SU-DHL-6 (cell line): ENCODE measurements around the gene UBTF.

Source experiments
- H2AFZ ChIP-seq: fragments of 200-600 bp; sonication (generic); 2 replicates; pipeline ENCODE4 v1.6.1; 2014; ENCODE audit warnings: low read depth, mild to moderate bottlenecking, moderate library complexity, mixed read lengths, antibody characterized with exemption, low read length; ENCODE audit not compliant: severe bottlenecking
- H3F3A ChIP-seq: fragments of 200-600 bp; shearing (Covaris generic); 2 replicates; pipeline ENCODE4 v1.6.0; 2016; ENCODE audit warnings: antibody characterized with exemption, mild to moderate bottlenecking; ENCODE audit not compliant: insufficient read depth
- H3K27ac ChIP-seq: fragments of 200-600 bp; sonication (generic); 2 replicates; pipeline ENCODE4 v1.5.1; 2016; ENCODE audit warnings: low read depth, mild to moderate bottlenecking, low read length, moderate library complexity, mixed read lengths
- H3K27me3 ChIP-seq: fragments of 200-600 bp; sonication (generic), shearing (Covaris generic); 2 replicates; pipeline ENCODE4 v1.6.0; 2014; ENCODE audit warnings: mild to moderate bottlenecking, low read length
- H3K36me3 ChIP-seq: fragments of 200-600 bp; sonication (generic); 2 replicates; pipeline ENCODE4 v1.6.1; 2014; ENCODE audit warnings: mild to moderate bottlenecking, low read length, mixed read lengths
- H3K4me2 ChIP-seq: fragments of 300-600, 200-600 bp; shearing (Covaris generic), sonication (generic); 2 replicates; pipeline ENCODE4 v1.6.0; 2014; ENCODE audit warnings: low read length, low read depth, mild to moderate bottlenecking; ENCODE audit not compliant: poor library complexity, severe bottlenecking
- H3K4me3 ChIP-seq: fragments of 200-600 bp; sonication (generic); 2 replicates; pipeline ENCODE4 v1.5.1; 2014; ENCODE audit warnings: antibody characterized with exemption, low read length, mild to moderate bottlenecking, mixed read lengths; ENCODE audit not compliant: insufficient read depth, poor library complexity, severe bottlenecking
- H3K79me2 ChIP-seq: fragments of 200-600 bp; sonication (generic); 2 replicates; pipeline ENCODE4 v1.6.1; 2014; ENCODE audit warnings: mild to moderate bottlenecking, low read length, moderate library complexity; ENCODE audit not compliant: insufficient read depth
- H3K9ac ChIP-seq: fragments of 200-600 bp; sonication (generic); 2 replicates; pipeline ENCODE4 v1.7.0; 2014; ENCODE audit warnings: mild to moderate bottlenecking, low read length
- H3K9me2 ChIP-seq: fragments of 200-600 bp; sonication (generic); replicated peaks from 2 replicates; pipeline ENCODE4 v1.6.1; 2014; ENCODE audit warnings: low read length; ENCODE audit not compliant: insufficient read depth
- H3K9me3 ChIP-seq: fragments of 200-600 bp; sonication (generic); 2 replicates; pipeline ENCODE4 v1.6.1; 2014; ENCODE audit warnings: low read length, mixed read lengths; ENCODE audit not compliant: insufficient read depth
- H4K20me1 ChIP-seq: fragments of 200-600 bp; sonication (generic); 2 replicates; pipeline ENCODE4 v1.6.1; 2014; ENCODE audit warnings: low read depth, mild to moderate bottlenecking, antibody characterized with exemption, low read length, moderate library complexity, mixed read lengths
- CTCF ChIP-seq: fragments of 200-600 bp; sonication (generic); IDR thresholded peaks from one replicate; pipeline ENCODE4 v1.5.1; 2017; ENCODE audit warnings: antibody characterized with exemption, mild to moderate bottlenecking, low read length, moderate library complexity; ENCODE audit not compliant: insufficient read depth, poor library complexity, severe bottlenecking
- EZH2phosphoT487 ChIP-seq: fragments of 200-600 bp; sonication (generic), shearing (Covaris generic); conservative IDR thresholded peaks from 2 replicates; pipeline ENCODE4 v1.6.1; 2018; ENCODE audit warnings: mild to moderate bottlenecking, antibody characterized with exemption, low read length, moderate library complexity, mixed read lengths

The UBTF gene

GRCh38 chr17:44221084-44221861, 1.8 kb upstream of the UBTF start:
- Histone ChIP-seq H4K20me1 (no peaks in the 10 kb centered on the region), H2AFZ (peak overlapping the region; percentile 23), H3K27me3 (no peaks in the 10 kb centered on the region), H3K79me2 (peaks cover 25% of the 10 kb centered on the region), H3F3A (peaks cover 19% of the 10 kb centered on the region), H3K9ac (peak overlapping the region; percentile 93), H3K9me2 (no peaks in the 10 kb centered on the region), H3K27ac (peak overlapping the region; percentile 95), H3K36me3 (no peaks in the 10 kb centered on the region), H3K9me3 (no peaks in the 10 kb centered on the region), H3K4me2 (peak overlapping the region; percentile 83), H3K4me3 (peak overlapping the region; percentile 66)
- TF ChIP-seq EZH2phosphoT487 (no peak), CTCF (no peak)

- Histone ChIP-seq H3K79me2 (peaks cover 30% of the 10 kb centered on the region), H2AFZ (no peak overlapping the region), H3K36me3 (peaks cover 7% of the 10 kb centered on the region), H3K27ac (peak overlapping the region; percentile 95), H3K9ac (peak overlapping the region; percentile 93), H3K9me3 (no peaks in the 10 kb centered on the region), H4K20me1 (no peaks in the 10 kb centered on the region), H3K9me2 (no peaks in the 10 kb centered on the region), H3K4me2 (peak overlapping the region; percentile 83), H3F3A (peaks cover 19% of the 10 kb centered on the region), H3K27me3 (no peaks in the 10 kb centered on the region), H3K4me3 (peak overlapping the region; percentile 66)
- TF ChIP-seq CTCF (no peak), EZH2phosphoT487 (no peak)
Observed at GRCh38 chr17:44220213-44221083, 973 bp upstream of the UBTF start.

GRCh38 chr17:44219108-44219615, 313 bp downstream of the UBTF start:
- peaks cover 31% of the 10 kb centered on the region for H3K79me2 ChIP-seq
- peak overlapping the region; percentile 93 for H3K9ac ChIP-seq
- no peaks in the 10 kb centered on the region for H4K20me1 ChIP-seq
- H3K9me3 ChIP-seq = no peaks in the 10 kb centered on the region
- no peaks in the 10 kb centered on the region for H3K9me2 ChIP-seq
- TF ChIP-seq EZH2phosphoT487 = no peak
- no peak for TF ChIP-seq CTCF
- peak overlapping the region; percentile 95 for H3K27ac ChIP-seq
- peak overlapping the region; percentile 59 for H3K4me3 ChIP-seq
- no peak overlapping the region for H2AFZ ChIP-seq
- H3K27me3 ChIP-seq = no peaks in the 10 kb centered on the region
- H3F3A ChIP-seq = peaks cover 19% of the 10 kb centered on the region
- peaks cover 11% of the 10 kb centered on the region for H3K36me3 ChIP-seq
- H3K4me2 ChIP-seq = peak overlapping the region; percentile 35
